Muscle layer of duodenum (tissue), 2 donors: ENCODE measurements around the gene CLTCL1.

Experiments used
- H3K27ac ChIP-seq: one replicate; pipeline ENCODE4 v1.7.0; 2013; ENCODE audit warnings: mild to moderate bottlenecking, low read length
- H3K27me3 ChIP-seq: one replicate; pipeline ENCODE4 v1.7.0; 2013; ENCODE audit warnings: low read depth, mild to moderate bottlenecking, control low read depth, low read length
- H3K36me3 ChIP-seq, 2 donors: one replicate each; pipeline ENCODE4 v1.7.0; 2013; ENCODE audit warnings: low read length in 2 of 2, control low read depth in 1 of 2, mild to moderate bottlenecking in 1 of 2; ENCODE audit not compliant: insufficient read depth in 2 of 2, control insufficient read depth in 1 of 2
- H3K4me1 ChIP-seq, 2 donors: one replicate each; pipeline ENCODE4 v1.7.0; 2013; ENCODE audit warnings: low read length in 2 of 2, mild to moderate bottlenecking in 2 of 2, control low read depth in 1 of 2, moderate library complexity in 1 of 2; ENCODE audit not compliant: insufficient read depth in 2 of 2, control insufficient read depth in 1 of 2
- H3K4me3 ChIP-seq, 2 donors: one replicate each; pipeline ENCODE4 v1.7.0; 2013; ENCODE audit warnings: low read length in 2 of 2, low read depth in 1 of 2, mild to moderate bottlenecking in 1 of 2
- H3K9me3 ChIP-seq, 2 donors: one replicate each; pipeline ENCODE4 v1.7.0; 2013; ENCODE audit warnings: low read length in 2 of 2, control low read depth in 1 of 2, mild to moderate bottlenecking in 1 of 2; ENCODE audit not compliant: control insufficient read depth in 1 of 2
- donor health status: healthy.

Gene CLTCL1

DNA sequence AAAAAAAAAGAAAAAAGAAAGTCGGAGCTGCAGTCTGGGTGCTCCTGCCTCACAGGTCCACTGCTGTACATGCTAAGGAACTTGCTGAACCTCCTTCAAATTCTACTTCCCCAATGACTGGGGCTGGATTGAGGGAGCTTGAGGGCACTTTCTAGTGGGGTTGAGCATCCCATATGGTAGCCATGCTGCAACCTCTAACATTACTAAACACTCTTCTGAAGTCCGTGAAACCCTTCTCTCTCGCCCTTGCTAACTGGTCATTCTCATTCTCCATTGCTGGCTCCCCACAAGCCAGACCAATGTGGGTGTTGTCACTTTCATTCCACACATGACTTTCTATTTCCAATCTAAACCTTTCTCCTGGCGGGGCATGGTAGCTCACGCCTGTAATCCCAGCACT, 148.3 kb downstream of the CLTCL1 start:
- H3K27ac ChIP-seq, result no peak overlapping the region
- H3K27me3 ChIP-seq, result peaks cover under 1% of the 10 kb centered on the region
- peak overlapping the region in 1 of 2 donors; percentile 95 for H3K4me3 ChIP-seq
- peaks cover 0 to 10% of the 10 kb centered on the region in 2 donors for H3K4me1 ChIP-seq
- H3K9me3 ChIP-seq, result no peaks in the 10 kb centered on the region
- H3K36me3 ChIP-seq, result peaks cover 38 to 42% of the 10 kb centered on the region in 2 donors

GRCh38 chr22:19142394-19142793, 149.1 kb downstream of the CLTCL1 start:
- Histone ChIP-seq H3K36me3 (peaks cover 47 to 50% of the 10 kb centered on the region in 2 donors), H3K9me3 (no peaks in the 10 kb centered on the region), H3K27ac (no peak overlapping the region), H3K4me1 (peaks cover 0 to 10% of the 10 kb centered on the region in 2 donors), H3K4me3 (no peak overlapping the region), H3K27me3 (no peaks in the 10 kb centered on the region)

- Histone ChIP-seq H3K4me3 (no peak overlapping the region), H3K9me3 (no peaks in the 10 kb centered on the region), H3K27ac (no peak overlapping the region), H3K36me3 (peaks cover 53 to 73% of the 10 kb centered on the region in 2 donors), H3K27me3 (no peaks in the 10 kb centered on the region), H3K4me1 (peaks cover 0 to 10% of the 10 kb centered on the region in 2 donors)
These were observed 151.5 kb downstream of the CLTCL1 start for GRCh38 chr22:19139974-19140373.

- no peaks in the 10 kb centered on the region for H3K9me3 ChIP-seq
- peaks cover 53 to 80% of the 10 kb centered on the region in 2 donors for H3K36me3 ChIP-seq
- H3K27ac ChIP-seq, result no peak overlapping the region
- H3K4me1 ChIP-seq, result peaks cover 0 to 10% of the 10 kb centered on the region in 2 donors
- no peaks in the 10 kb centered on the region for H3K27me3 ChIP-seq
- H3K4me3 ChIP-seq, result no peak overlapping the region
These were observed 152.5 kb downstream of the CLTCL1 start for GRCh38 chr22:19139001-19139356.

DNA sequence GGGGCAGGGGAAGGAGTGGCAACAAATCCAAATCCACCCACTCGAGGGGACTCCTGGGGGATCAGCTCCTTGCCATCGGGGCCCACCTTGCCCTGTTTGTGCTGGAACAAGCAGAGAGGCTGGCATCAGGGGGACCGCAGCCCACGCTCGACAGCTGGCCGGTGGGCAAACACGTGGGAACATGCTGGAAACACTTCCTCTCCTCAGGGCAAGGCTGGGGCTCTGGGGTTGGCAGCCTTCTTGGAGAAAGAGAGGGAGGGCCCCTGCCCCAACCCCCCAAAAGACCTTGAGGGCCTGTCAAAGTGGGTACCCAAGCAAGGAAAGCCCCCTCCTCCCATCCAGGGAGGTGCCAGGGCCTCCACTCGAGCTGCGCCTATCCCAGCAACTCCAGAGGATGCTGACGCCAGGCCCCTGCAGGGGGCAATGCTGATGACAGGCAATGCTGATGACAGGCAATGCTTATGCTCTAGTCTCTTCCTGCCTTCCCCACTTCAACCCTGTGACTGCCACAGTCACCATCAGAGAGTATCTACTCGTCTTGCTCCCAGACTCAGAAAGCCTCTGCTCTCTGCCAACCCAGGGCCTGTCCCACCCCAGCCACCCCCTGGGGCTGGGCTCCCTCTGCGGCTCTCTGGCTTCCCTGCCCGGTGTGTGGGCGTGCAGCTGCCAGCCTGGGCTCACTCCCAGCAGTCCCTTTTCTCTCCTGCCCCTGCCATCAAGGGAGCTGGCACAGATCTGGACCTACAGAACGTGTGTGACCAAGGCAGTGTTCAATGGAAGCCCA, 153.1 kb downstream of the CLTCL1 start:
- no peaks in the 10 kb centered on the region for H3K27me3 ChIP-seq
- H3K9me3 ChIP-seq, result no peaks in the 10 kb centered on the region
- H3K27ac ChIP-seq, result no peak overlapping the region
- H3K4me1 ChIP-seq, result peaks cover 0 to 4% of the 10 kb centered on the region in 2 donors
- peaks cover 53 to 86% of the 10 kb centered on the region in 2 donors for H3K36me3 ChIP-seq
- no peak overlapping the region for H3K4me3 ChIP-seq

- H3K36me3 ChIP-seq, result peaks cover 53 to 93% of the 10 kb centered on the region in 2 donors
- no peaks in the 10 kb centered on the region for H3K4me1 ChIP-seq
- no peaks in the 10 kb centered on the region for H3K27me3 ChIP-seq
- H3K27ac ChIP-seq, result no peak overlapping the region
- H3K9me3 ChIP-seq, result no peaks in the 10 kb centered on the region
- no peak overlapping the region for H3K4me3 ChIP-seq
These were observed 153.9 kb downstream of the CLTCL1 start for GRCh38 chr22:19137384-19138216.

DNA sequence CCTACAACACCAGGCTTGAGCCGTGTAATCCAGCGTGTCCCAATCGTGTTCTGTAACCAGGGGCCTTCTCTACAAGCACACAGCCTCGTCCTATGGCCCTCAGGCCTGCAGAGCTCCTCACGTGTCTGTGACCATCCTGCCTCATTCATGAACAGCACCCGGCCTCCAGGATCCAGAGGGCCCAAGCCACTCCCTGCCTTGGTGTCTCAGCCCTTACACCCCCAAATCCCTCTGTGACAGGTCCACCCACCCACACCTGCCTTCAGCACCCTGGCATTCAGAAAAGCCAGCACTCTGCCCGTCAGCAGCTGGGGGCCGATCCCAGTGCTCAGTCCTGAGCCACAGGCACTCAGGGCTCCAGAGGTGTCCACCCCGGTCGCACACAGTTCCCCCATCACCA, 154.6 kb downstream of the CLTCL1 start:
- H3K9me3 ChIP-seq, result no peaks in the 10 kb centered on the region
- H3K27ac ChIP-seq, result no peak overlapping the region
- H3K36me3 ChIP-seq, result peaks cover 47 to 95% of the 10 kb centered on the region in 2 donors
- H3K4me1 ChIP-seq, result no peaks in the 10 kb centered on the region
- no peak overlapping the region for H3K4me3 ChIP-seq
- no peaks in the 10 kb centered on the region for H3K27me3 ChIP-seq

- no peaks in the 10 kb centered on the region for H3K4me1 ChIP-seq
- H3K27ac ChIP-seq, result no peak overlapping the region
- H3K4me3 ChIP-seq, result no peak overlapping the region
- H3K27me3 ChIP-seq, result no peaks in the 10 kb centered on the region
- peaks cover 30 to 87% of the 10 kb centered on the region in 2 donors for H3K36me3 ChIP-seq
- no peaks in the 10 kb centered on the region for H3K9me3 ChIP-seq
These were observed 156.6 kb downstream of the CLTCL1 start for GRCh38 chr22:19134874-19135273.

GRCh38 chr22:19134176-19134831, 157.2 kb downstream of the CLTCL1 start:
- no peaks in the 10 kb centered on the region for H3K4me1 ChIP-seq
- H3K9me3 ChIP-seq, result no peaks in the 10 kb centered on the region
- no peak overlapping the region for H3K27ac ChIP-seq
- peaks cover 24 to 82% of the 10 kb centered on the region in 2 donors for H3K36me3 ChIP-seq
- H3K4me3 ChIP-seq, result no peak overlapping the region
- no peaks in the 10 kb centered on the region for H3K27me3 ChIP-seq

DNA sequence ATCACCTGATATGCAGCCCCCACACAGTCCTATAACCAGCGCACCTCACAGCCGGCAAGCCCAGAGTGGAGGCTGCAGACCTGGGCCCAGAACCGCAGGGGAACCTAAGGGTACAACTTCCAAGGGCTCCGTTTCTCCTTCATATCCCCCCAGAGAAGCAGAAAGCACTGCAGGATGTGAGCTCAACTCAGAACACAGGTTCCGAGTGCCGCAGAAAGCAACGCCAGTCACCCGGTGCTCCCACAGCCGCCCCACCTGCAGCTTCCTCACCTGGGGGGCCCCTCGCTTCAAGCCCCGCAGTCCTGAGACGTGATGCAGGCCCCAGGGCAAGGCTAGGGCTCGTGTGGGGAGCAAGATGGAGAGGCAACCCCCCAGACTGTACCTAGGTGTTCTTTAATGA, 158.0 kb downstream of the CLTCL1 start:
- Histone ChIP-seq H3K27ac (no peak overlapping the region), H3K4me3 (no peak overlapping the region), H3K27me3 (no peaks in the 10 kb centered on the region), H3K4me1 (no peaks in the 10 kb centered on the region), H3K36me3 (peaks cover 18 to 74% of the 10 kb centered on the region in 2 donors), H3K9me3 (no peaks in the 10 kb centered on the region)
